GM18858 (cell line): ENCODE data around the gene PHKB.
A peak's percentile ranks its signal among the peaks of the same experiment; 100 is the strongest.
"Not testable (repeated sequence)": the region's sequence is repeated elsewhere in the genome, so short reads cannot be mapped to it uniquely, and the experiment has no call there.

ENCODE experiments used
- ATAC-seq: cut with Tn5 transposase; IDR thresholded peaks from one replicate; pipeline ENCODE4 v1.9.1; 2021; ENCODE audit not compliant: unreplicated experiment

PHKB gene

GRCh38 chr16:47664653-47665325 is 203.7 kb downstream of the PHKB start:
- ATAC-seq: no peak

- no peak for ATAC-seq
These were observed 205.3 kb downstream of the PHKB start for GRCh38 chr16:47666434-47666833.

- no peak for ATAC-seq
These were observed 206.8 kb downstream of the PHKB start for GRCh38 chr16:47667956-47668355.

DNA sequence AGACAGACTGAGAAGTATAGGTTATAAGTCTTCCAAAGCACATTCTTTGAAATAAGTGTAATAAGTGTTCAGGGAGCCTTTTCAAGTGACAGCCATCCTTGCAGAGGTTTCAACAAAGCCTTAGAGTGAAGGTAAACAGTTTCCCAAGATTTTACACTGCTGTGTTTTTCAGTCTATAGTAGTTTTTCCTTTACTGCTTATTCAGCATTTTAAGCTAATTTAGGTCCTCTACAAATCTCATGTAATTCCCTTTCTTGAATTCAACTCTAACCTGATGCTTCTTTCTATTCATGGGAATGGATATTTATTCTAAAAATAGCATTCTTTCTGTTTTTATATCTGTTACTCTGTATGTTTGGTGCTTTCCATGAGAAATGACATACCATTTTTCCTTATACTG is 211.3 kb downstream of the PHKB start:
- no peak for ATAC-seq

GRCh38 chr16:47676635-47677177 is 215.6 kb downstream of the PHKB start:
- no peak for ATAC-seq

GRCh38 chr16:47681571-47681970 is 220.4 kb downstream of the PHKB start:
- ATAC-seq: not testable (repeated sequence)

GRCh38 chr16:47687694-47688093 is 226.6 kb downstream of the PHKB start:
- no peak for ATAC-seq

DNA sequence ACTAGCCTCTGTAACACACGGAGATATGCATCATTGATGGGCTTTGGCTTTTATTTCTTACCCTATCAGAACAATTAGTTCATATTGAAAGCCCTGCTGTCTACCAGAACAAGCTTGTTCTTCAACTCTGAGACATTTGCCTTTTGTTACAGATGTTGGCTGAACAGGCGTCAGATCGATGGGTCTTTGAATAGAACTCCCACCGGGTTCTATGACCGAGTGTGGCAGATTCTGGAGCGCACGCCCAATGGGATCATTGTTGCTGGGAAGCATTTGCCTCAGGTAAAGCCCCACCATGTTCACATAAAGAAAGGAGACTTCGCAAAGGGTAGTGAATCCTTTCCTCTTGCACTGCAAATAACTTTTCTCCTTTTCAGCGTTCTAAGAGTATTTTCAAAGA is 232.1 kb downstream of the PHKB start:
- no peak for ATAC-seq

DNA sequence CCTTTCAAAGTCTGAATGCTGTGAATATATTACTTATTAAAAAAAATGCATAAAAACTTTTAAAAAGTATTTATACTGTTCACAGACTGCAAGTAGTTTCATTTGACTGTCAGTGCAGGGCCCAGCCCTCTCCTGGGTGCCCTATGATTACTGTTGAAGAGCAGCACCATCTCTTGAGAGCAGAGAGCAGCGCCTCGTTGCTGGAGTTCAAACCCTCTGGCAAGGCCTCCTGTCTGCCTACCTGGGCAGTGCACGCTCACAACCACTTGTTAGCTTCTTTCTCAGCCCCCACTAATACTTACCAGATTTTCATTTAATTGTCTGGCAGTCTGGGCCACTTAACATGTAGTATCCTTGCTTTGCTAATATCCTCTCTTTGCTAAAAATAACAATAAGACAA is 233.4 kb downstream of the PHKB start:
- ATAC-seq: no peak

DNA sequence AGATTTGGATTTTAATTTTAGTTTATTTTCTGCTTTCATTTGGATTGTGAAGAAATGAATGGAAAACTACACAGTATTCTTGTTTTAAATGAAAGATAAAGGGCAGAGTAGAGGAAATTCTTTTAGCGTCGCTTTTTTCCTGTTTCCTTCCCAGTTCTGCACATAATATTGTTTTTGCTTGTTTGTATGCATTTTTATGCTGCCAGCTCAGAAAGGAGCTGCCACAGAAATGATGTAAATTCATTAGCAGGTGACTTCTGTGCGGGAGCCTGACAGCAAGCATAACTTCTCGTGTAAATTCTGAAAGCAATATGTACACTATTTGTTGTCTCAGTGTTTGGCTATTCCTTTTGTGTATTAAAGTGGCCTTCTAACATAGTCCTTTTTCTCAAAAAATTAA is 234.6 kb downstream of the PHKB start:
- no peak for ATAC-seq

DNA sequence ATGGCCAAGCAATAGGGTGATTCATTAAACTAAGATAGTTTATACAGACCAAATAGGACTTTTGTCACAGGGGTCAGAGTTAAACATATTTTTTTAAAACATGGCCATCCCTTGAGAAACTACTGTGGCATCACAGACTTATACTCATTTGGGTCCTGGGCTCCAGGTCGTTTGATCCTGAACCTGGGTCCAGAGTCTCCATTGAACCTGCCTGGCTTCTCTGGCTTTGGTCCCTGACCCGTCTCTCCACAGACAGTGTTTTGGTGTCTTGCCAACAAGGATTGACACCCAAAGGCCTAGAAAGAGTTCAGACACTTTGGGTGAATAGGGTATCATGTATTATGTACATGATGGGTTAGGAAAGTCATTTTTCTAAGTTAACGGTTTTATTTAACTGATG is 236.7 kb downstream of the PHKB start:
- ATAC-seq: no peak

GRCh38 chr16:47699106-47699505 is 238.0 kb downstream of the PHKB start:
- no peak for ATAC-seq

- ATAC-seq: no peak
These were observed 239.9 kb downstream of the PHKB start for GRCh38 chr16:47700857-47701587.

DNA sequence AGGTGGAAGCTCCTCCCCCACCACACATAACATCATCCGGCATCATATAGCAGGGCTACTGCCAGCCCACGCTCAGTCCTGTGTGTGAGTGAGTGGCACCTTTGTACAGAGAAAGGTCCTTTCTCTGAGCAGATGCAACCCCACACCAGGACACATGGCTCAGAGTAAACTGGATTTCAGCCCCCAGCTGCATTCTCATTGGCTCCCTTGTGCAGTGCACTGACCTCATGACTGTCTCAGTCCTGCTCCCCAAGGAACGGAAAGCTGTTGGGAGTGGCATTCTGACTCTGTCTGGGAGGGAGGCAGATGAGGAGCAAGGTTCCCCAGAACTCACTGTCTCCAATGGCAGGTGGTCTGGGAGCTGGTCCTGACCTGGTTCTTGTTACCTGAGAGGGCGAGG is 244.1 kb downstream of the PHKB start:
- no peak for ATAC-seq

- ATAC-seq: no peak
These were observed 250.7 kb downstream of the PHKB start for GRCh38 chr16:47711809-47712208.

GRCh38 chr16:47712276-47713224 is 251.4 kb downstream of the PHKB start:
- ATAC-seq: no peak

GRCh38 chr16:47713225-47713595 is 252.1 kb downstream of the PHKB start:
- ATAC-seq: peak; percentile 81

GRCh38 chr16:47715442-47716083 is 254.4 kb downstream of the PHKB start:
- no peak for ATAC-seq

DNA sequence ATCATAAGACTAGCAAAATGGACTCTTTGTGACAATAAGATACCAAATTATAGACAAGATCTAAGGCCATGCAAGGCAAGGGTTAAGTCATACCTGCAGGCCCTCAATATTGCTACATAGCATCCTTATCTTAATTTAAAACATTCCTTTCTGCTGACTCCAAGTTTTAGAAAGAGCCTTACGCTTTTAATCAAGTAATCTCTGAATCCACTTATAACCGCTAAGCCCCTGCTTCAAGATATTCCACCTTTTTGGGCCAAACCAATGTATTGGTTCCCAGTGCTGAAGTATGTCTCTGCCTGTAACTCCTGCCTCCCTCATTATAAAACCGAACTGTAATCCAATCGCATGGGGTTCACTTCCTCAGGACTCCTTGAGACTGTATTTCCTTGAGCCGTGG is 255.4 kb downstream of the PHKB start:
- ATAC-seq: no peak

GRCh38 chr16:47719713-47720112 is 258.6 kb downstream of the PHKB start:
- no peak for ATAC-seq
